Right lobe of liver (tissue), 6 donors: ENCODE data around the gene IFRD2. TPM values are rescaled to one million over a fixed set of nuclear protein-coding genes. Genes with fewer than 3 reads are reported as not detected.

Source experiments
- ATAC-seq, 4 donors: fragments of 200-7000 bp; cut with Tn5 transposase; one replicate each; pipeline ENCODE4 v1.9.1; 2020; ENCODE audit warnings: mild to moderate bottlenecking in 4 of 4, moderate library complexity in 4 of 4
- DNase-seq, 3 donors: peaks; one replicate each; pipeline ENCODE4 v3.0.0-alpha.2; 2020
- H3K27ac ChIP-seq, 3 donors: fragments of 200-600 bp; one replicate each; pipeline ENCODE4 v1.8.0; 2022
- H3K27me3 ChIP-seq, 2 donors: fragments of 200-600 bp; one replicate each; pipeline ENCODE4 v1.8.0; 2022
- H3K36me3 ChIP-seq, 4 donors: fragments of 200-600 bp; sonication (generic) in 1 of 4; one replicate each; pipeline versions ENCODE4 v1.5.1 to v1.8.0; 2017 to 2022; ENCODE audit warnings: control low read depth in 1 of 4
- H3K4me1 ChIP-seq, 4 donors: fragments of 200-600 bp; sonication (generic) in 1 of 4; one replicate each; pipeline versions ENCODE4 v1.5.1 to v1.8.0; 2017 to 2022; ENCODE audit warnings: control low read depth in 1 of 4
- H3K4me3 ChIP-seq, 3 donors: fragments of 200-600 bp; one replicate each; pipeline ENCODE4 v1.8.0; 2022
- H3K9me3 ChIP-seq, 4 donors: fragments of 200-600 bp; sonication (generic) in 1 of 4; one replicate each; pipeline versions ENCODE4 v1.5.1 to v1.8.0; 2017 to 2022; ENCODE audit warnings: control low read depth in 1 of 4
- POLR2A ChIP-seq: fragments of 450-650 bp; IDR thresholded peaks from one replicate; pipeline ENCODE4 v1.6.1; 2017; ENCODE audit warnings: antibody characterized with exemption, mild to moderate bottlenecking
- WGBS: methylation state at CpG from one replicate; pipeline ENCODE4 v1.1.6; 2018; ENCODE audit warnings: low coverage, low lambda C conversion rate; ENCODE audit not compliant: insufficient coverage; ENCODE audit errors: missing lambda C conversion rate; 5-methylcytosine and 5-hydroxymethylcytosine counted together
- intact Hi-C, 2 donors: fragments of 100-400 bp; cut with DNase I; formaldehyde crosslinking; loops; one replicate each; pipeline versions ENCODE4 v1.11.2 to v1.14.1; 2022
- total RNA-seq, 6 experiments: library from RNA; depleted of rRNA in 2 of 6; stranded (reverse); fragments of >200 nt in 2 of 6; fragmentation: NEBNext Ultra II Directional in 3 of 6; extraction: Animal tissue kit (Norgen Biotek cat#: 25700) in 3 of 6; gene quantifications; one replicate each; pipeline versions ENCODE4 v1.1.0 to v1.2.4, GENCODE V29; 2016 to 2023
- TF ChIP-seq, protein P1 (sequence below), 4 donors: fragments of 200-600 bp in 3 of 4; fragments of 450-650 bp in 1 of 4; IDR thresholded peaks; one replicate each; pipeline versions ENCODE4 v1.5.1 to v1.8.0; 2016 to 2022; ENCODE audit warnings: antibody characterized with exemption in 4 of 4, mild to moderate bottlenecking in 2 of 4
- donor health status: DM: no; HTN: yes; CAD: no.
- donor health status: DM: no; HTN: no; CAD: no.
- donor health status: DM: no; HTN: no; CAD: no.
- donor health status: DM: no; HTN: yes; CAD: no.
- donor health status: DM: no; HTN: yes; CAD: no.

Gene IFRD2
- total RNA-seq, 6 experiments from 2014 or later, result 40.8 to 71.0 (median 56.3) TPM

DNA sequence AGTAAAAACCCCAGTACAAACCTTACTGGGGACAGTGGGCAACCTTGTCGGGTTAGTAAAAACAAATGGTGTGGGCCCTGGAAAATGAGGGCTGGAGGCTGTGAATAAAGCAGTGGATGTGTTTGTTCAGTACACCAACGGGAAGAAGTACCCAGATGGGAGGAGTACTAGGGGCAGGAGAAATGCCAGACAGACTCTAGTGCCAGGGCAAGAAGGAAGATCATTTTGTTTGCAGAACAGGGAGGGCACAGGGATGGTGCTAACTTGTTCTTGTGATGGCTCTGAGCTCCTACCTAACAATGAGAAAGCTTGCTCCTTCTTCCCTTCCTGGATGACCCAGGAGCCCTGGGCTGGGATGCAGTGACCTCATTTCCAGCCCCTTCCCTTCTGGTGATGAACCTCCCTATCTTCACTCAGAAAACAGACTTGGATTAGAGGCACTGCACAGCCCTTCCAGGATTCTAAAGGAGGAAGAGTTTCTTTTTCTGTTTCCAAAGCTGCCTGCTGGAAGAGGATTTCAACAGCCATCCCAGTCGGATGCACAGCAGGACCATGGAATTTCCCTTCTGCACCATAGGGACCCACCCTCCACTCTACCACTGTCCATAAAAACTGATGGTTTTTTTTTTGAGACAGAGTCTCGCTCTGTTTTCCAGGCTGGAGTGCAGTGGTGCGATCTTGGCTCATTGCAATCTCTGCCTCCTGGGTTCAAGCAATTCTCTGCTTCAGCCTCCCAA lies 42.3 kb upstream of the IFRD2 start:
- peak overlapping the region; percentile 35 to 50 (median 47) for H3K27ac ChIP-seq
- ATAC-seq (no peak), DNase-seq (no peak)
- H3K27me3 ChIP-seq, result no peaks in the 10 kb centered on the region
- intact Hi-C loops, result no loop called here
- peaks cover 7 to 24% (median 15%) of the 10 kb centered on the region in 4 donors for H3K36me3 ChIP-seq
- no peak overlapping the region for H3K4me3 ChIP-seq
- no peaks in the 10 kb centered on the region for H3K9me3 ChIP-seq
- WGBS, result 70% methylated on average over 5 of the region's 5 CpGs
- TF ChIP-seq, protein P1, sequence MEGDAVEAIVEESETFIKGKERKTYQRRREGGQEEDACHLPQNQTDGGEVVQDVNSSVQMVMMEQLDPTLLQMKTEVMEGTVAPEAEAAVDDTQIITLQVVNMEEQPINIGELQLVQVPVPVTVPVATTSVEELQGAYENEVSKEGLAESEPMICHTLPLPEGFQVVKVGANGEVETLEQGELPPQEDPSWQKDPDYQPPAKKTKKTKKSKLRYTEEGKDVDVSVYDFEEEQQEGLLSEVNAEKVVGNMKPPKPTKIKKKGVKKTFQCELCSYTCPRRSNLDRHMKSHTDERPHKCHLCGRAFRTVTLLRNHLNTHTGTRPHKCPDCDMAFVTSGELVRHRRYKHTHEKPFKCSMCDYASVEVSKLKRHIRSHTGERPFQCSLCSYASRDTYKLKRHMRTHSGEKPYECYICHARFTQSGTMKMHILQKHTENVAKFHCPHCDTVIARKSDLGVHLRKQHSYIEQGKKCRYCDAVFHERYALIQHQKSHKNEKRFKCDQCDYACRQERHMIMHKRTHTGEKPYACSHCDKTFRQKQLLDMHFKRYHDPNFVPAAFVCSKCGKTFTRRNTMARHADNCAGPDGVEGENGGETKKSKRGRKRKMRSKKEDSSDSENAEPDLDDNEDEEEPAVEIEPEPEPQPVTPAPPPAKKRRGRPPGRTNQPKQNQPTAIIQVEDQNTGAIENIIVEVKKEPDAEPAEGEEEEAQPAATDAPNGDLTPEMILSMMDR (IDR thresholded peaks at IDR 0.05), result no peak
- no peak for TF ChIP-seq POLR2A
- H3K4me1 ChIP-seq, result peaks cover 0 to 22% (median 8%) of the 10 kb centered on the region in 4 donors

GRCh38 chr3:50333744-50334328 lies 41.6 kb upstream of the IFRD2 start:
- Histone ChIP-seq H3K4me1 (peaks cover 0 to 22% (median 8%) of the 10 kb centered on the region in 4 donors), H3K27ac (peak overlapping the region; percentile 35 to 50 (median 47)), H3K36me3 (peaks cover 7 to 26% (median 15%) of the 10 kb centered on the region in 4 donors), H3K9me3 (no peaks in the 10 kb centered on the region), H3K4me3 (no peak overlapping the region), H3K27me3 (no peaks in the 10 kb centered on the region)
- intact Hi-C loops, result no loop called here
- DNase-seq, result no peak
- peak in 2 of 4 donors; percentile 0 to 4 for ATAC-seq
- 56% methylated on average over 5 of the region's 12 CpGs for WGBS
- TF ChIP-seq POLR2A, result no peak
- TF ChIP-seq, protein P1 (IDR thresholded peaks at IDR 0.05), result no peak

- Histone ChIP-seq H3K27me3 (no peaks in the 10 kb centered on the region), H3K36me3 (peaks cover 7 to 26% (median 15%) of the 10 kb centered on the region in 4 donors), H3K27ac (no peak overlapping the region), H3K4me1 (peaks cover 0 to 28% (median 11%) of the 10 kb centered on the region in 4 donors), H3K4me3 (no peak overlapping the region), H3K9me3 (no peaks in the 10 kb centered on the region)
- intact Hi-C loops, result no loop called here
- TF ChIP-seq, protein P1 (IDR thresholded peaks at IDR 0.05), result no peak
- TF ChIP-seq POLR2A, result no peak
- WGBS, result 100% methylated on average over 3 of the region's 19 CpGs
- ATAC-seq, result no peak
- no peak for DNase-seq
Observed at GRCh38 chr3:50331364-50331907, 39.2 kb upstream of the IFRD2 start.

DNA sequence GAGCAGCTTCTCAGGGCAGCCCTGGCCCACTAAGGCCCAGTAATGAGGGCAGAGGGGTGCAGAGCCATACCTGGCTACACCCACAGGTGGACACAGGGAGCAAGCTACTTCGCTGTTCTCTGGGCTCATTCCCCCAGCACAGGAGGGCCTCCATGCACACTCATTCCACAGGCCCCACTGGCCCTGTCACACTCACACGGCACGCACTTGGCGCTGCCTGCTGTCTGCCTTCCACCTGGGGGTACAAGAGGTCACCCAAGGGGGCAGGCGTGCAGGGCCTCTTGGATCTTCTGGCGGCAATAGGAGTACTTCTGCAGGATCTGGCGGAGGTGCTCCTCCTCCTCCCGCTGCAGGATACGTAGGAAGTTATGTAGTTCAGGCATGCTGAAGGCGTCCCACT lies 38.1 kb upstream of the IFRD2 start:
- Histone ChIP-seq H3K27me3 (no peaks in the 10 kb centered on the region), H3K27ac (no peak overlapping the region), H3K9me3 (no peaks in the 10 kb centered on the region), H3K4me3 (no peak overlapping the region), H3K36me3 (peaks cover 7 to 29% (median 15%) of the 10 kb centered on the region in 4 donors), H3K4me1 (peaks cover 0 to 17% (median 5%) of the 10 kb centered on the region in 4 donors)
- 80% methylated on average over 2 of the region's 10 CpGs for WGBS
- intact Hi-C loops, result no loop called here
- TF ChIP-seq, protein P1 (IDR thresholded peaks at IDR 0.05), result no peak
- no peak for TF ChIP-seq POLR2A
- DNase-seq (no peak), ATAC-seq (no peak)
